ENCODE data around the gene MYO6.

DNA sequence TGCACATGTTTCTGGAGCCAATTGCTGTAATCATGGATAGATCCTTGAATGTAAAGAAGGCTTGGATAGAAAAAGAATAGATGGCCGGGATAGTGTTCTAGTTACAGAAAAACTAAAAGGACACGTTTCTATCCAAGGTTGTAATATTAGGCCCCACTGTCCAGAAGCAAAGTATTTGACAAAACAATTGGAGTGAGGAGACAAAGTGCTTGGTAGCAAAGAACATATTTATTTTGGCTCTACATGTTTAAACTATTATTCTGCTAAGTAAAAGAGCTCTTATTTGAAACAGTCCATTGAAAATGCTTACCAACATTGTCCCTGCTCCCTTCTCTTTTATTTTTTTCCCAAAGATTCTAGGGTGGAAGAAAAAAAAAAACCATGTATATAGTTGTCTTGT, 94.4 kb downstream of the MYO6 start:
- no peak for TF ChIP-seq EZH2 (IDR thresholded peaks at IDR 0.05; ENCODE audit: borderline replicate concordance, low read length)
- TF ChIP-seq, protein P1, sequence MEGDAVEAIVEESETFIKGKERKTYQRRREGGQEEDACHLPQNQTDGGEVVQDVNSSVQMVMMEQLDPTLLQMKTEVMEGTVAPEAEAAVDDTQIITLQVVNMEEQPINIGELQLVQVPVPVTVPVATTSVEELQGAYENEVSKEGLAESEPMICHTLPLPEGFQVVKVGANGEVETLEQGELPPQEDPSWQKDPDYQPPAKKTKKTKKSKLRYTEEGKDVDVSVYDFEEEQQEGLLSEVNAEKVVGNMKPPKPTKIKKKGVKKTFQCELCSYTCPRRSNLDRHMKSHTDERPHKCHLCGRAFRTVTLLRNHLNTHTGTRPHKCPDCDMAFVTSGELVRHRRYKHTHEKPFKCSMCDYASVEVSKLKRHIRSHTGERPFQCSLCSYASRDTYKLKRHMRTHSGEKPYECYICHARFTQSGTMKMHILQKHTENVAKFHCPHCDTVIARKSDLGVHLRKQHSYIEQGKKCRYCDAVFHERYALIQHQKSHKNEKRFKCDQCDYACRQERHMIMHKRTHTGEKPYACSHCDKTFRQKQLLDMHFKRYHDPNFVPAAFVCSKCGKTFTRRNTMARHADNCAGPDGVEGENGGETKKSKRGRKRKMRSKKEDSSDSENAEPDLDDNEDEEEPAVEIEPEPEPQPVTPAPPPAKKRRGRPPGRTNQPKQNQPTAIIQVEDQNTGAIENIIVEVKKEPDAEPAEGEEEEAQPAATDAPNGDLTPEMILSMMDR (conservative IDR thresholded peaks at IDR 0.05 in 1 of 2, IDR thresholded peaks at IDR 0.05 in 1 of 2; ENCODE audit: extremely low read depth in 1 of 2, insufficient read depth in 1 of 2, low read depth in 1 of 2, low read length in 2 of 2) = no peak

All from mammary epithelial cell (primary cell).